SKM-1 treated with dmso at 0.1 percent for 144 hours (cell line): ENCODE measurements around the gene HCRTR1.

Experiments
- DNase-seq: peaks from one replicate; lab custom pipeline; 2025; ENCODE audit not compliant: unreplicated experiment; lab: John Stamatoyannopoulos, UW

The HCRTR1 gene

DNA sequence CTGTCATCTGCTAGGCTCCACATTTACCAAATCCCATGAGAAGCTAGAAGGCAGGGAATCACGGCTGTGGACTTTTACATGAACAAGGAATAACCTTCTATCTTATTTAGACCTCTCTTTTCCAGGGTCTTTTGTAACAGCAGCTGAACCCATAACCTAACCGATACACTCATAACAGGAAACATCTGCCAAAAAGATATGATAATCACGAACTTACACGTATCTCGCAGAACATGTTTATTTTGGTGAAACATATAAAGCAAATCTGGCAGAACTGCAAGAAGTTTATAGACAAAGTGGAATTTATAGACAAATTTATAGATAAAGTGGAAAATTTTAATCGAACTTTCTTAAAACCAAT, 20.8 kb upstream of the HCRTR1 start:
- DNase-seq = no peak

DNA sequence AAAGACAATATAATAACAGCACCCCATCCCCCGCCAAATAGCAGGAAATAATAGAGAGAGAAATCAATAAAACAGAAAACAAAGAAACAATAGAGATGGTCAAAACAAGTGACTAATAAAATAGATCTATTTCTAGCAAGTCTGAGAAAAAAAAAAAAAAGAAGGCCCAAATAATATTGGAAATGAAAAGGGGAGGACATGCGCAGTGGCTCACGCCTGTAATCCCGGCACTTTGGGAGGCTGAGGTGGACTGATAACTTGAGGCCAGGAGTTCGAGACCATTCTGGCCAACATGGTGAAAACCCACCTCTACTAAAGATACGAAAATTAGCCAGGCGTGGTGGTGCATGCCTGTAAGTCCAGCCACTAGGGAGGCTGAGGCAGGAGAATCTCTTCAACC, 18.5 kb upstream of the HCRTR1 start:
- no peak for DNase-seq

DNA sequence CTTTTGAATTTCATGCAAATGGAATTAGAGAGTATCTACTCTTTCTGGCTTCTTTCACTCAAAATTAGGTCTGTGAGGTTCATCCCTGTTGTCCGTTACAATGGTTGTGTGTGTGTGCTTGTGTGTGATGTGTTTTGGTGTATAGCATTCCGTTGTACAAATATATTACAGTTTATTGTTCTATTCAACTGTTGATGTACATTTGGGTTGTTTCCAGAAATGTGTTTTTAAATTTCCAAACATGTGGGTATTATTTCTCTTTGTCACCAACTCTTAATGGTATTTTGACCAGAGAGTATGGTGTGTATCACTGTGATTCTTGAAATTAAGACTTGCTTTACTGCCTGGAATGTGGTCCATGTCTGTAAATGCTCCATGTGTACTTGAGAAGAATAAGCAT, 16.8 kb upstream of the HCRTR1 start:
- no peak for DNase-seq

DNA sequence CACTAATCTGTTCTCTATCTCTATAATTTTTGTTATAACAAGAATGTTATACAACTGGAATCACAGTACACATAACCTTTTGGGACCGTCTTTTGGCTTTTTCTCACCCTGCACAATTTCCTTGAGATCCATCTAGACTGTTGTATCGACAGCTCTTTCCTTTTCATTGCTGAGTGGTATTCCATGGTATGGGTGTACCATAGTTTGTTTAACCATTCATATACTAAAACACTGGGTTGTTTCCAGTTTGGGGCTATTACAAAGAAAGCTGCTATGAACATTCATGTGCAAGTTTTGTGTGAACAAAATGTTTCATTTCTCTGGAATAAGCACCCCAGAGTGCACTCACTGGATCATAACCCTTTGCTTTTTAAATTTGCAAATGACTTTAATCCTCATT, 15.4 kb upstream of the HCRTR1 start:
- no peak for DNase-seq

DNA sequence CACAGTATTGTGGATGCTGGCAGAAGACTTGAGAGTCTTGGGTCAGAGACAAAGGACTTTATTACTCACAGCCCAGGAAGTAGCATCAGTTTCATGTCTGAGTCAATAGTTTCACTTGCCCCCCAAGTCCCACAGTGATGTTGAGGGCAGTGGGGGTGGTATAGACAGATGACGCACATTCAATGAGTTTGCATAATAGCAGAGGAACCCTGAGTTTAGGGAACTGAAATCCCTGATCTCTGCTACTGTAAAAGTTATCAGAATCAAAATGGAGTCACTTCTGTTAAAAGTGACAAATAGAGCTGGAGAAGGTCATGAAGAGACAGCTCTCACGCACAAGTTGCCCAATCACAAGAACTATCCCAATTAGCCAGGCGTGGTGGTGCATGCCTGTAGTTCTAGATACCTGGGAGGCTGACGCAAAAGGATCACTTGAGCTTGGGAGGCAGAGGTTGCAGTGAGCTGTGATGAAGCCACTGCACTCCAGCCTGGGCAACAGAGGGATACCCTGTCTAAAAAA, 11.5 kb upstream of the HCRTR1 start:
- peak; percentile 42 for DNase-seq

- DNase-seq = no peak
Observed at GRCh38 chr1:31607360-31607759, 10.1 kb upstream of the HCRTR1 start.

GRCh38 chr1:31609514-31610118, 7.9 kb upstream of the HCRTR1 start:
- DNase-seq = no peak

DNA sequence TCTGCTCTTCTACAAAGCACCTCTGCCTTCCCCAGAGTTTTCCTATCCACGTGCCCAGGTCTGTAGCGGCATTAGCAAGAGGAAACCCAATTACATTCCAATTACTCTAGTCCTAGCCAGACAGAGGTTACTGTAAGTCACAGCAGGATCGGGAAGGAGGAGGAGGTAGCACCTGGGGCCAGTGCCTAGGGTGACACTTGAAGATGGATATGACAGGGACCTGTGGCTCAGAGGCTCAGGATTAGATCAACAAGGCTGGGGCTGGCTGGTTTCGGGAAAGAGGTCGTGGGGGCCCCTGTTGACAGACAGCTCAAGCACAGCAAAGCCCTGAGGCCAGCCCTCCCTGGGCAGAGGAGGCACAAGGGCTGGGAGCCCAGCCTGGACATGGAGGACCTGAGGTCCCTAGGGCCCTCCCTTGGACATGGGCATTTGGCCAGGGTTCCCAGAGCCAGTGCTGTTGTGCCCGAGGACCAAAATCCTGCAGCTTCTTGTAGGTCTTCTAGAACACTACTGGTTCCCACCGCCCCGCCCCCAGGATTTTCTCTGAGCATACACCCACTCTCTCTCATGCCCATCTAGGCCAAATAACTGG, 3.0 kb upstream of the HCRTR1 start:
- no peak for DNase-seq

GRCh38 chr1:31615414-31615813, 2.1 kb upstream of the HCRTR1 start:
- DNase-seq = no peak

- no peak for DNase-seq
Observed at GRCh38 chr1:31615939-31616338, 1.6 kb upstream of the HCRTR1 start.

DNA sequence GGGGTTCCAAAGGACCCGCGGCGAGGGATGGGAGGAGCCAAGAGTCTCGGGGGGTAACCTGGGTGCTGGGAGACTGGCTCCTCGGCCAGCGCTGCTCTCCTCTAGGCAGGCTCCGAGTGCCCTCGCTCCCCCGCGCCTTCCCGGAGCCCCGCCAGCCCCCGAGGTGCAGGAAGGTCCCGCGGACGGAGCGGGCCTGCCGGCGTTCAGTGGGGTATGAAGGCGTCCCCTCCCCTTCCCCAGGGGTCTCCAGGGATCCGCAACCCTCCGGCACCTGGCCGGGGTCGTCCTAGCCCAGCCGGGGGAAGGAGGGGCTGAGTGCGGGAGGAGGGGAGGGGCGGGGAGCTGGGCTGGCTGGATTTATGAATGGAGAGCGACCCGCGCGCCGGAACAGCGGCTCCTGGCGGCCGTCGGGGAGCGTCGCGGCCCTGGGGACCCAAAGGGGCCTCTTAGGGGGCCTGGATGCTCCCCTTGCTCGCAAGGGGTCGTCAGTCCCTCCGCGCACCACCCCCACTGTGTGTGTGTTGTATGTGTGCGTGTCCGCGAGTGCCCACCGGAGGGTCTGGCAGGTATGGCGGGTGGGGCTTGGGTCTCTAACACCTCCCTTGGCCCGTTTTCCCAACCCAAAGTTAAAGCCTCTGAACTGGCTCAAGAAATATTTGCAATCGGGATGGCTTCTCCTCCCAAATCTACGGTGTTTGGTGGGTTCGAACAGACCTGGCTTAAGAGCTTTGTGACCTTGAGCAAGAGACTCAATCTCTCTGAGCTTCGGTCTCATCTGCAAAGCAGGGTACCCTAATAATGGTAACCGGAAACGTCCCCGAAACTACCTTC, 642 bp downstream of the HCRTR1 start:
- DNase-seq = no peak

DNA sequence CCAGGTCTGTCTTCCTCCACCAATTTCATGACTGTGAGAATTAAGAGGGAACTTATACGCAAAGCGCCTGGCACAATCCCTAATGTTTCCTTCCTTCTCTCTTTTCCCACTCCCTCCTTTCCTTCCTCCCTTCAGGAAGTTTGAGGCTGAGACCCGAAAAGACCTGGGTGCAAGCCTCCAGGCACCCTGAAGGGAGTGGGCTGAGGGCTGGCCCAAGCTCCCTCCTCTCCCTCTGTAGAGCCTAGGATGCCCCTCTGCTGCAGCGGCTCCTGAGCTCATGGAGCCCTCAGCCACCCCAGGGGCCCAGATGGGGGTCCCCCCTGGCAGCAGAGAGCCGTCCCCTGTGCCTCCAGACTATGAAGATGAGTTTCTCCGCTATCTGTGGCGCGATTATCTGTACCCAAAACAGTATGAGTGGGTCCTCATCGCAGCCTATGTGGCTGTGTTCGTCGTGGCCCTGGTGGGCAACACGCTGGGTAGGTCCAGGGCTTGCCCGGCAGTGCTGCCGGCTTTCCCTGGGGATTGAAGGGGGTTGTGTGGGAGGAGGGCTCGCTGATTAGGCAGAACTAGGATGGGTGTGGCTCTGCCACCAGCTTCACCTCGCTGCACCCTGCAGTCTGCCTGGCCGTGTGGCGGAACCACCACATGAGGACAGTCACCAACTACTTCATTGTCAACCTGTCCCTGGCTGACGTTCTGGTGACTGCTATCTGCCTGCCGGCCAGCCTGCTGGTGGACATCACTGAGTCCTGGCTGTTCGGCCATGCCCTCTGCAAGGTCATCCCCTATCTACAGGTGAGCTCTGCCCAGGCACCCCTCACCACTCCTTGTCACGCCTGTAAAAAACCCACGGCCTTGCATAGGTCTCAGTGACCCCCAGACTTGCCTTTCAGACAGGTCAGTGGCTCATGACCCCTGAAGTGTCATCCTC, 1.7 kb downstream of the HCRTR1 start:
- no peak for DNase-seq

- DNase-seq = no peak
Observed at GRCh38 chr1:31620631-31621497, 3.4 kb downstream of the HCRTR1 start.

- DNase-seq = no peak
Observed at GRCh38 chr1:31621498-31621820, 4.0 kb downstream of the HCRTR1 start.

DNA sequence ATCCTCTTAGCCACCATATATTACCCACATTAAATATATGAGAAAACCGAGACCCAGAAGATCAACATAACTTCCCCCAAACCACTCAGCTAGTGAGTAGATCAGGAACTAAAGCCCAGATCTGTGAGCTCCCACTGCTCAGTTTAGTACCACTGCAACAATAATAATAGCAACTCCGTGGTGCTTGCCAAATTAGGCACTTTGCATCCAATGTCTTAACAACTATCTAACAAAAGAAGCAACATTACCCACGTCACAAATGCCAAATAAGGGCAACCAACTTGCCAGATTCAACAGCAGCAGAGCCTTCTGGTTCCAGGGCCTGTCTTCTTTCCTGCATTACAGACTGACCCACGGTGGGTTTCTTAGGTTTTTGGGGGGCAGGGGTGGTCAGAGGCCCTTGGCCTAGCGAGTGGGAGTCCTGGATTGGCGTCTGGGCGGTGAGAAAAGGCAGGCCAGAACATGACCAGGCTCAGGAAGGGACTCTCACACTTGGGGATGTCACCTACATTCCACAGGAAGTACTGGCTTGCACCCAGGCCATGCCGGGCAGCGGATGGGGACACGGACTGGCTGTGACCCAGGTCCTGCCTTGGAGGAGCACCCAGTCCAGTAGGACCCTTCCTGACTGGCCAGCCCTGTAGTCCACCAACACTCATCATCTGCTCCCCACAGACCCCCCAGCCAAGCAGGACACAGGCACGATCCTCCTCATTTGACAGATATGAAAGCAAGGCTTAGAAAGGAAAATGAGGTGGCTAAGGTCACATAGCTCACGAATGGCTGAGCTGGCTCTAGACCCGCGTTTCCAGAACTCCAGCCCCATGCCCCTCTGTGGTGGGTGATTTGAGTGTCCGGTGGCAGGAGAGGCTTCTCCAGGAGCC, 4.6 kb downstream of the HCRTR1 start:
- DNase-seq = no peak

GRCh38 chr1:31623365-31623764, 5.9 kb downstream of the HCRTR1 start:
- DNase-seq = no peak

GRCh38 chr1:31624309-31624708, 6.8 kb downstream of the HCRTR1 start:
- no peak for DNase-seq

DNA sequence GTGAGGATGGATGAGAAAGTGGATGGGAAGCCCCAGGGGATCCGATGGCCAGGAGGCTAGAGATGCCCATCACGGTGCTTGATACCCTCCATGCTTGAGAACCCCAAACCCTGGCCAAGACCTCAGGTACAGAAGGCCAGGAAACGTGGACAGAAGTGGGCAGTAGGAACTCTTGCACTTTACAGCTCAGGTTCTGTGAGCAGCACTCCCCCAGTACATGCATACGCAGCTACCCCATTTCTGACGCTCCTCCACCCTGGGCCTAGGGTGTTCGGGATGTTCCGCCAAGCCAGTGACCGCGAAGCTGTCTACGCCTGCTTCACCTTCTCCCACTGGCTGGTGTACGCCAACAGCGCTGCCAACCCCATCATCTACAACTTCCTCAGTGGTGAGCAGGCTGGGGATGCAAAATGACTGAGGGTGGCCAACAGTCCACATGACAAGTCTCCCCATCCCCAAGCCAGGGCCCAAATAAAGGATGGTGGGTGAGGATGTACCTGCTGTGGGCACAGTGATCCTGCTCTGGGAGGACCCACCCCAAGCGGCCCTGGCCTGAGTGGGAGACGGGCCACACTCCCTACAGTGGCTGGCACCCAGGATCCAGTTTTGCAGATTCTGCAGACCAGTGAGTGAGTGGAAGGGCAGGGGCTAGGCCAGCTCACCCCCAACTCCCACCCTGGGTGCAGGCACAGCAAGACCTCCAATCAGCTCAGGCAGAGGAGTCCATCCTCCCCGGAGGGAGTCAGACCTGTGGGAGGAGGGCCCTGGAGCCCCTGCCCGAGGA, 7.4 kb downstream of the HCRTR1 start:
- DNase-seq = no peak
